Measurements from ENCODE around the gene ELFN2.

The ELFN2 gene

GRCh38 chr22:37410174-37411055 lies 16.9 kb downstream of the ELFN2 start:
- TF ChIP-seq TAF1 (IDR thresholded peaks at IDR 0.05; ENCODE audit: borderline replicate concordance, insufficient read depth, low read length) (no peak), FOXP2 (optimal IDR thresholded peaks at IDR 0.05; ENCODE audit: borderline replicate concordance, extremely low read depth, extremely low read length, insufficient read depth) (no peak), SIN3A (IDR thresholded peaks at IDR 0.05; ENCODE audit: borderline replicate concordance, insufficient read depth, low read length) (no peak), POLR2AphosphoS5 (IDR thresholded peaks at IDR 0.05; ENCODE audit: low read depth, low read length) (no peak)
- TF ChIP-seq, protein P1, sequence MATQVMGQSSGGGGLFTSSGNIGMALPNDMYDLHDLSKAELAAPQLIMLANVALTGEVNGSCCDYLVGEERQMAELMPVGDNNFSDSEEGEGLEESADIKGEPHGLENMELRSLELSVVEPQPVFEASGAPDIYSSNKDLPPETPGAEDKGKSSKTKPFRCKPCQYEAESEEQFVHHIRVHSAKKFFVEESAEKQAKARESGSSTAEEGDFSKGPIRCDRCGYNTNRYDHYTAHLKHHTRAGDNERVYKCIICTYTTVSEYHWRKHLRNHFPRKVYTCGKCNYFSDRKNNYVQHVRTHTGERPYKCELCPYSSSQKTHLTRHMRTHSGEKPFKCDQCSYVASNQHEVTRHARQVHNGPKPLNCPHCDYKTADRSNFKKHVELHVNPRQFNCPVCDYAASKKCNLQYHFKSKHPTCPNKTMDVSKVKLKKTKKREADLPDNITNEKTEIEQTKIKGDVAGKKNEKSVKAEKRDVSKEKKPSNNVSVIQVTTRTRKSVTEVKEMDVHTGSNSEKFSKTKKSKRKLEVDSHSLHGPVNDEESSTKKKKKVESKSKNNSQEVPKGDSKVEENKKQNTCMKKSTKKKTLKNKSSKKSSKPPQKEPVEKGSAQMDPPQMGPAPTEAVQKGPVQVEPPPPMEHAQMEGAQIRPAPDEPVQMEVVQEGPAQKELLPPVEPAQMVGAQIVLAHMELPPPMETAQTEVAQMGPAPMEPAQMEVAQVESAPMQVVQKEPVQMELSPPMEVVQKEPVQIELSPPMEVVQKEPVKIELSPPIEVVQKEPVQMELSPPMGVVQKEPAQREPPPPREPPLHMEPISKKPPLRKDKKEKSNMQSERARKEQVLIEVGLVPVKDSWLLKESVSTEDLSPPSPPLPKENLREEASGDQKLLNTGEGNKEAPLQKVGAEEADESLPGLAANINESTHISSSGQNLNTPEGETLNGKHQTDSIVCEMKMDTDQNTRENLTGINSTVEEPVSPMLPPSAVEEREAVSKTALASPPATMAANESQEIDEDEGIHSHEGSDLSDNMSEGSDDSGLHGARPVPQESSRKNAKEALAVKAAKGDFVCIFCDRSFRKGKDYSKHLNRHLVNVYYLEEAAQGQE (IDR thresholded peaks at IDR 0.05; ENCODE audit: insufficient read depth in 1 of 2, low read depth in 2 of 2, low read length in 2 of 2), result no peak

DNA sequence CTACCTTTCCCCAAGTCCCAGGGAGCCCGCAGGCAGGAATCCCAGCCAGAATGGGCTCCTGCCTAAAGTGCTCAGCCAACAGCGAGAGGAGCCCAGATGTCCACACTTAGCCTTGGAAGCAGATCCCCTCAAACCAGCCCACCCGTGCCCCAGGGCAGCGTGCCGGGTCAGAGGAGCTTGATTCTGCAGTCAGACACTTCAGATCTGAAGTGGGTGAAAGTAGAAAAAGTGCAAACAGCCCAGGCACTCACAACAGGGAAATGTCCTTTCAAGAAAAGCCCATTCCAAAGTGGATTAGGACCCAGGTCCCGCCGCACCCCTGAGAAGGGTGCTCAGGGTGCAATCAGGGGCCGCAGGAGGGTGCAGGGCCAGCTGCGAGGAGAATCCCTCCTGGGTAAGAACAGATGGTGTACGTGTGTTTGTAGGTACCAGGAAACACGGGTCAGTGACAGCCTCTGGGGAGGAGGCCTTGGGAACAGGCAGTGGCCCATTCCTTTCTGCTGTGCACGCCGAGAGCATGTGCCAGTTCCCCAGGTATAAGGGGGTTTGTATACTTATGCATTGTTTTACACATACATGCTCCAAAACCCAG lies 17.7 kb downstream of the ELFN2 start:
- TF ChIP-seq SIN3A (IDR thresholded peaks at IDR 0.05; ENCODE audit: borderline replicate concordance, insufficient read depth, low read length), result no peak
- TF ChIP-seq FOXP2 (optimal IDR thresholded peaks at IDR 0.05; ENCODE audit: borderline replicate concordance, extremely low read depth, extremely low read length, insufficient read depth), result no peak
- TF ChIP-seq, protein P1 (IDR thresholded peaks at IDR 0.05; ENCODE audit: insufficient read depth in 1 of 2, low read depth in 2 of 2, low read length in 2 of 2), result no peak
- TF ChIP-seq POLR2AphosphoS5 (IDR thresholded peaks at IDR 0.05; ENCODE audit: low read depth, low read length), result no peak
- TF ChIP-seq TAF1 (IDR thresholded peaks at IDR 0.05; ENCODE audit: borderline replicate concordance, insufficient read depth, low read length), result no peak

DNA sequence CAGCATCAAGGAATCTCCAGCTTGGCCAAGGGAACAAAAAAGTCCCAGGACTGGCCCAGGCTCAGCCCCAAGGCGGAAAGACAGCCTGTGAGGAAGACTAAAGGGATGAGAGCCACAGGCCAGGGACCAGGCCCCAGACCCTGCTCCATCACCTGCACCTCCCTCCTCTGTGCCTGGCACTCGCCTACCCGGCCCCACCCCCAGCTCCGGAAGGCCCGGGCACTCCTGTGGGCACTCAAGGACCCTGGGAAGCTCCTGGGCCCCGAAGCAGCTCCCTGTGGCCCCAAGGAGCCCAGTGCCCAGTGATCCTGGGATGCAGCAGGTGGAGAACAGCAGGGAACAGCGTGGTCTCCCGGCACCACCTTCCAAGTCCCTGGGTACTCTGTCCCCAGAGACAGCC lies 18.2 kb downstream of the ELFN2 start:
- TF ChIP-seq TAF1 (IDR thresholded peaks at IDR 0.05; ENCODE audit: borderline replicate concordance, insufficient read depth, low read length) (no peak), POLR2AphosphoS5 (IDR thresholded peaks at IDR 0.05; ENCODE audit: low read depth, low read length) (no peak), FOXP2 (optimal IDR thresholded peaks at IDR 0.05; ENCODE audit: borderline replicate concordance, extremely low read depth, extremely low read length, insufficient read depth) (no peak), SIN3A (IDR thresholded peaks at IDR 0.05; ENCODE audit: borderline replicate concordance, insufficient read depth, low read length) (no peak)
- TF ChIP-seq, protein P1 (IDR thresholded peaks at IDR 0.05; ENCODE audit: insufficient read depth in 1 of 2, low read depth in 2 of 2, low read length in 2 of 2), result no peak

DNA sequence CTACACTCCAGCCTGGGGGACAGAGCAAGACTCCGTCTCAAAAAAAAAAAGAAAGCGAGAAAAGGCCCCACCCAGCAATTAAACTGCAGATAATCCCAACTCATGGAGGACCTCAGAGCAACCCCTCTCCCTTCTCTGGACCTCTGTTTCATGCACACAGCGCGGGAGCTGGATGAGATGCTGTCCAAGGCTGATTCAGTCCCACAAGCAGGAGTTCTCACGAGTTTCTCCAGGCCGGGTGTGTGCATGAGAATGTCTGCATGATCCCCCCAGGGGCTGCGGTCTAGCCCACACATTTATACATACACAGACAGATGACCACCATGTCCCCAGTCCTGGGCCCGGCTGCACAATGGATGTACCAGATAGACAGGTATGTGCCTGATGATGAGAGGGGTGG lies 19.4 kb downstream of the ELFN2 start:
- TF ChIP-seq, protein P1 (IDR thresholded peaks at IDR 0.05; ENCODE audit: insufficient read depth in 1 of 2, low read depth in 2 of 2, low read length in 2 of 2), result no peak
- no peak for TF ChIP-seq TAF1 (IDR thresholded peaks at IDR 0.05; ENCODE audit: borderline replicate concordance, insufficient read depth, low read length)
- no peak for TF ChIP-seq FOXP2 (optimal IDR thresholded peaks at IDR 0.05; ENCODE audit: borderline replicate concordance, extremely low read depth, extremely low read length, insufficient read depth)
- no peak for TF ChIP-seq SIN3A (IDR thresholded peaks at IDR 0.05; ENCODE audit: borderline replicate concordance, insufficient read depth, low read length)
- TF ChIP-seq POLR2AphosphoS5 (IDR thresholded peaks at IDR 0.05; ENCODE audit: low read depth, low read length), result no peak

Measured in PFSK-1 (cell line).